Vagina (tissue), 2 donors: ENCODE results near the gene CUX1. TPM values are rescaled to one million over a fixed set of nuclear protein-coding genes. Genes with fewer than 3 reads are reported as not detected.
"Not testable (repeated sequence)": the region's sequence is repeated elsewhere in the genome, so short reads cannot be mapped to it uniquely, and the experiment has no call there.

Experiments used
- DNase-seq, 2 donors: peaks; one replicate each; pipeline ENCODE4 v3.0.0-alpha.2; 2017; ENCODE audit errors: extremely low spot score in 2 of 2
- H3K27ac ChIP-seq: fragments of 200-600 bp; sonication (generic); one replicate; pipeline ENCODE4 v1.5.1; 2019
- H3K27me3 ChIP-seq: fragments of 200-600 bp; sonication (generic); one replicate; pipeline ENCODE4 v1.5.1; 2019
- H3K36me3 ChIP-seq, 2 donors: fragments of 200-600 bp; sonication (generic); one replicate each; pipeline ENCODE4 v1.5.1; 2017 to 2019
- H3K4me1 ChIP-seq: fragments of 200-600 bp; sonication (generic); one replicate; pipeline ENCODE4 v1.5.1; 2019
- H3K4me3 ChIP-seq, 2 donors: fragments of 200-600 bp; sonication (generic); 1 replicate in 1 of 2; 2 replicates in 1 of 2; pipeline ENCODE4 v1.5.1; 2016 to 2019
- H3K9me3 ChIP-seq: fragments of 200-600 bp; sonication (generic); one replicate; pipeline ENCODE4 v1.5.1; 2019
- POLR2A ChIP-seq, 2 donors: fragments of 450-650 bp; IDR thresholded peaks; one replicate each; pipeline ENCODE4 v1.6.1; 2017; ENCODE audit warnings: antibody characterized with exemption in 2 of 2, mild to moderate bottlenecking in 2 of 2, moderate library complexity in 2 of 2
- POLR2AphosphoS5 ChIP-seq, 2 donors: sonication (generic); formaldehyde crosslinking; IDR thresholded peaks; one replicate each; pipeline ENCODE4 v1.9.0; 2017; ENCODE audit warnings: antibody characterized with exemption in 2 of 2, mild to moderate bottlenecking in 2 of 2, low read depth in 1 of 2; ENCODE audit not compliant: insufficient read depth in 1 of 2
- intact Hi-C: fragments of 100-400 bp; cut with DNase I; formaldehyde crosslinking; loops from one replicate; pipeline ENCODE4 v1.15.1; 2023
- total RNA-seq: library from RNA; depleted of rRNA; stranded (reverse); fragments of >200 nt; gene quantifications from one replicate; pipeline ENCODE4 v1.2.3, GENCODE V29; 2016
- TF ChIP-seq, protein P1 (sequence below), 3 experiments: fragments of 450-650 bp in 2 of 3; fragments of 200-600 bp in 1 of 3; sonication (generic) in 1 of 3; IDR thresholded peaks; one replicate each; pipeline ENCODE4 v1.5.1; 2017 to 2019; ENCODE audit warnings: antibody characterized with exemption in 3 of 3, mild to moderate bottlenecking in 2 of 3, moderate library complexity in 2 of 3

The CUX1 gene
- total RNA-seq, 1 donor from 2014 or later: 65.3 TPM

GRCh38 chr7:101845974-101846373 lies 28.5 kb downstream of the CUX1 start:
- TF ChIP-seq POLR2A (IDR thresholded peaks at IDR 0.05) (no peak), POLR2AphosphoS5 (IDR thresholded peaks at IDR 0.05; ENCODE audit: insufficient read depth in 1 of 2, low read depth in 1 of 2) (no peak)
- TF ChIP-seq, protein P1, sequence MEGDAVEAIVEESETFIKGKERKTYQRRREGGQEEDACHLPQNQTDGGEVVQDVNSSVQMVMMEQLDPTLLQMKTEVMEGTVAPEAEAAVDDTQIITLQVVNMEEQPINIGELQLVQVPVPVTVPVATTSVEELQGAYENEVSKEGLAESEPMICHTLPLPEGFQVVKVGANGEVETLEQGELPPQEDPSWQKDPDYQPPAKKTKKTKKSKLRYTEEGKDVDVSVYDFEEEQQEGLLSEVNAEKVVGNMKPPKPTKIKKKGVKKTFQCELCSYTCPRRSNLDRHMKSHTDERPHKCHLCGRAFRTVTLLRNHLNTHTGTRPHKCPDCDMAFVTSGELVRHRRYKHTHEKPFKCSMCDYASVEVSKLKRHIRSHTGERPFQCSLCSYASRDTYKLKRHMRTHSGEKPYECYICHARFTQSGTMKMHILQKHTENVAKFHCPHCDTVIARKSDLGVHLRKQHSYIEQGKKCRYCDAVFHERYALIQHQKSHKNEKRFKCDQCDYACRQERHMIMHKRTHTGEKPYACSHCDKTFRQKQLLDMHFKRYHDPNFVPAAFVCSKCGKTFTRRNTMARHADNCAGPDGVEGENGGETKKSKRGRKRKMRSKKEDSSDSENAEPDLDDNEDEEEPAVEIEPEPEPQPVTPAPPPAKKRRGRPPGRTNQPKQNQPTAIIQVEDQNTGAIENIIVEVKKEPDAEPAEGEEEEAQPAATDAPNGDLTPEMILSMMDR (IDR thresholded peaks at IDR 0.05): no peak
- Histone ChIP-seq H3K4me3 (no peak overlapping the region), H3K27me3 (no peaks in the 10 kb centered on the region), H3K4me1 (peaks cover 11% of the 10 kb centered on the region), H3K9me3 (no peaks in the 10 kb centered on the region), H3K36me3 (no peaks in the 10 kb centered on the region), H3K27ac (no peak overlapping the region)
- intact Hi-C loops: no loop called here
- no peak for DNase-seq

GRCh38 chr7:101846800-101847538 lies 29.5 kb downstream of the CUX1 start:
- no peaks in the 10 kb centered on the region for H3K9me3 ChIP-seq
- no peak for DNase-seq
- H3K36me3 ChIP-seq: no peaks in the 10 kb centered on the region
- H3K4me1 ChIP-seq: peaks cover 7% of the 10 kb centered on the region
- TF ChIP-seq, protein P1 (IDR thresholded peaks at IDR 0.05): no peak
- TF ChIP-seq POLR2A (IDR thresholded peaks at IDR 0.05) (no peak), POLR2AphosphoS5 (IDR thresholded peaks at IDR 0.05; ENCODE audit: insufficient read depth in 1 of 2, low read depth in 1 of 2) (no peak)
- no peak overlapping the region for H3K4me3 ChIP-seq
- H3K27ac ChIP-seq: no peak overlapping the region
- no peaks in the 10 kb centered on the region for H3K27me3 ChIP-seq
- intact Hi-C loops: no loop called here

GRCh38 chr7:101848208-101848951 lies 31.0 kb downstream of the CUX1 start:
- Histone ChIP-seq H3K27me3 (no peaks in the 10 kb centered on the region), H3K9me3 (no peaks in the 10 kb centered on the region), H3K36me3 (no peaks in the 10 kb centered on the region), H3K4me1 (peaks cover 7% of the 10 kb centered on the region), H3K4me3 (no peak overlapping the region), H3K27ac (no peak overlapping the region)
- DNase-seq: no peak
- TF ChIP-seq, protein P1 (IDR thresholded peaks at IDR 0.05): no peak
- no peak for TF ChIP-seq POLR2AphosphoS5 (IDR thresholded peaks at IDR 0.05; ENCODE audit: insufficient read depth in 1 of 2, low read depth in 1 of 2)
- no peak for TF ChIP-seq POLR2A (IDR thresholded peaks at IDR 0.05)
- intact Hi-C loops: no loop called here

DNA sequence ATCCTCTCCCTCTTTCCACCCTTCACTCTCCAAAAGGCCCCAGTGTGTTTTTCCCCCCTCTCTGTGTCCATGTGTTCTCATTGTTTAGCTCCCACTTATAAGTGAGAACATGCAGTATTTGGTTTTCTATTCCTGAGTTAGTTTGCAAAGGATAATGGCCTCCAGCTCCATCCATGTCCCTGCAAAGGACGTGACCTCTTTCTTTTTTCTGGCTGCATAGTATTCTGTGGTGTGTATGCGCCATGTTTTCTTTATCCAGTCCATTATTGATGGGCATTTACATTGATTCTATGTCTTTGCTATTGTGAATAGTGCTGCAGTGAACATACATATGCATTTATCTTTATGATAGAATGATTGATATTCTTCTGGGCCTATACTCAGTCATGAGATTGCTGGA lies 31.9 kb downstream of the CUX1 start:
- DNase-seq, H3K4me3 ChIP-seq, H3K9me3 ChIP-seq, intact Hi-C loops, H3K4me1 ChIP-seq, H3K27me3 ChIP-seq, H3K27ac ChIP-seq, H3K36me3 ChIP-seq: not testable (repeated sequence)

DNA sequence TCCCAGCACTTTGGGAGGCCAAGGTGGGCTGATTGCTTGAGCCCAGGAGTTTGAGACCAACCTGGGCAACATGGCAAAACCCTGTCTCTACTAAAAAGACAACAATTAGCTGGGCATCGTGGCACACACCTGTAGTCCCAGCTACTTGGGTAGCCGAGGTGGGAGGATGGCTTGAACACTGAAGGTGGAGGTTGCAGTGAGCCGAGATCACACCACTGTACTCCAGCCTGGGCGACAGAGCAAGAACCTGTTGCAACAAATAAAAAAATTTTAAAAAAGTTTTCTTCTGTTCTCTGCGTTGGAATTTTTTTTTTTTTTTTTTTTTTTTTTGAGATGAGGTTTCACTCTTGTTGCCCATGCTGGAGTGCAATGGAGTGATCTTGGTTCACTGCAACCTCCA lies 34.9 kb downstream of the CUX1 start:
- intact Hi-C loops, H3K36me3 ChIP-seq, H3K9me3 ChIP-seq, H3K4me3 ChIP-seq, H3K27ac ChIP-seq, H3K27me3 ChIP-seq, DNase-seq: not testable (repeated sequence)
- H3K4me1 ChIP-seq: peaks cover 20% of the 10 kb centered on the region

GRCh38 chr7:101853684-101854083 lies 36.3 kb downstream of the CUX1 start:
- H3K4me1 ChIP-seq: peaks cover 19% of the 10 kb centered on the region
- no peak for DNase-seq
- no peaks in the 10 kb centered on the region for H3K27me3 ChIP-seq
- no peak overlapping the region for H3K27ac ChIP-seq
- H3K4me3 ChIP-seq: no peak overlapping the region
- H3K9me3 ChIP-seq: no peaks in the 10 kb centered on the region
- intact Hi-C loops: no loop called here
- H3K36me3 ChIP-seq: no peaks in the 10 kb centered on the region
- no peak for TF ChIP-seq POLR2AphosphoS5 (IDR thresholded peaks at IDR 0.05; ENCODE audit: insufficient read depth in 1 of 2, low read depth in 1 of 2)
- TF ChIP-seq, protein P1 (IDR thresholded peaks at IDR 0.05): no peak
- no peak for TF ChIP-seq POLR2A (IDR thresholded peaks at IDR 0.05)
